Central memory CD8-positive, alpha-beta T cell (primary cell): ENCODE results near the gene ZNF664.
A peak's percentile ranks its signal among the peaks of the same experiment; 100 is the strongest.

Experiments used
- ATAC-seq: fragments of 150-1000 bp; cut with Tn5 transposase; replicated peaks from 2 replicates; pipeline ENCODE4 v1.10.0; 2022; ENCODE audit warnings: mild to moderate bottlenecking, moderate FRiP score, moderate number of reproducible peaks; ENCODE audit not compliant: poor library complexity, severe bottlenecking; ENCODE audit errors: extremely low read depth
- DNase-seq, 2 donors: peaks; one replicate each; pipeline ENCODE4 v3.0.0; 2021; ENCODE audit warnings: low spot score in 2 of 2
- H3K27ac Mint-ChIP-seq: one replicate; pipeline ENCODE4 v1.8.0; 2022; ENCODE audit warnings: low read depth, mild to moderate bottlenecking, moderate library complexity, mixed read lengths
- H3K27me3 Mint-ChIP-seq: one replicate; pipeline ENCODE4 v1.8.0; 2022; ENCODE audit warnings: mixed read lengths
- H3K36me3 Mint-ChIP-seq: one replicate; pipeline ENCODE4 v1.8.0; 2022; ENCODE audit warnings: mild to moderate bottlenecking, moderate library complexity, mixed read lengths; ENCODE audit not compliant: insufficient read depth
- H3K4me1 Mint-ChIP-seq: one replicate; pipeline ENCODE4 v1.8.0; 2022; ENCODE audit warnings: mixed read lengths
- H3K4me3 Mint-ChIP-seq: one replicate; pipeline ENCODE4 v1.8.0; 2022; ENCODE audit warnings: mild to moderate bottlenecking, moderate library complexity, mixed read lengths
- H3K9me3 Mint-ChIP-seq: one replicate; pipeline ENCODE4 v1.8.0; 2022; ENCODE audit warnings: mixed read lengths

ZNF664 gene

GRCh38 chr12:124018539-124018938 lies 45.5 kb downstream of the ZNF664 start:
- ATAC-seq: no peak
- Mint-ChIP-seq H3K9me3 (no peaks in the 10 kb centered on the region), H3K4me1 (no peaks in the 10 kb centered on the region), H3K36me3 (peaks cover 6% of the 10 kb centered on the region), H3K27ac (no peak overlapping the region), H3K4me3 (no peak overlapping the region), H3K27me3 (no peaks in the 10 kb centered on the region)
- DNase-seq: no peak

GRCh38 chr12:124019115-124019514 lies 46.1 kb downstream of the ZNF664 start:
- Mint-ChIP-seq H3K4me3 (no peak overlapping the region), H3K27ac (no peak overlapping the region), H3K9me3 (no peaks in the 10 kb centered on the region), H3K27me3 (no peaks in the 10 kb centered on the region), H3K4me1 (no peaks in the 10 kb centered on the region), H3K36me3 (peaks cover 5% of the 10 kb centered on the region)
- no peak for ATAC-seq
- no peak for DNase-seq

- H3K4me1 Mint-ChIP-seq: no peaks in the 10 kb centered on the region
- ATAC-seq (no peak), DNase-seq (no peak)
- H3K36me3 Mint-ChIP-seq: peaks cover 2% of the 10 kb centered on the region
- H3K27me3 Mint-ChIP-seq: no peaks in the 10 kb centered on the region
- no peak overlapping the region for H3K27ac Mint-ChIP-seq
- no peaks in the 10 kb centered on the region for H3K9me3 Mint-ChIP-seq
- no peak overlapping the region for H3K4me3 Mint-ChIP-seq
Measured at GRCh38 chr12:124020514-124020949, 47.5 kb downstream of the ZNF664 start.

DNA sequence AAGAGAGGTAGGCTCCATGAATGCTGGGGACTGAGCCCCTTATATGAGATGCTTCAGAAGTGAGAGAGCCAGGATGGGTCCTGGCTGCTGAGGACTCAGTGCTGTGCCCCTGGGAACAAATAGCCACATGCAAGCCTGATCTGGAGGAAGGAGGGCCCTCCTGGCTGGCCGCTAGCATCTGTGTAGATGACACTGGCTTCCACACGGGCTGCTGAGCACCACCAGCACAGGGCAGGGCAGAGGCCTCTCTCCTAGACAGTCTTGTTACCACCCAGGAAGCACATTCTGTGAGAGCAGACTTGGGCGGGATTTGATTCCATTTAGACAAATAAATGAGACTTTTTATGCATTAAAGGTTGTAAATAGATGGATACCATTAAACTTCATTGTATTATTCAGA lies 48.0 kb downstream of the ZNF664 start:
- ATAC-seq (no peak), DNase-seq (no peak)
- no peak overlapping the region for H3K4me3 Mint-ChIP-seq
- no peaks in the 10 kb centered on the region for H3K27me3 Mint-ChIP-seq
- H3K4me1 Mint-ChIP-seq: no peaks in the 10 kb centered on the region
- H3K36me3 Mint-ChIP-seq: peaks cover 2% of the 10 kb centered on the region
- no peak overlapping the region for H3K27ac Mint-ChIP-seq
- no peaks in the 10 kb centered on the region for H3K9me3 Mint-ChIP-seq

DNA sequence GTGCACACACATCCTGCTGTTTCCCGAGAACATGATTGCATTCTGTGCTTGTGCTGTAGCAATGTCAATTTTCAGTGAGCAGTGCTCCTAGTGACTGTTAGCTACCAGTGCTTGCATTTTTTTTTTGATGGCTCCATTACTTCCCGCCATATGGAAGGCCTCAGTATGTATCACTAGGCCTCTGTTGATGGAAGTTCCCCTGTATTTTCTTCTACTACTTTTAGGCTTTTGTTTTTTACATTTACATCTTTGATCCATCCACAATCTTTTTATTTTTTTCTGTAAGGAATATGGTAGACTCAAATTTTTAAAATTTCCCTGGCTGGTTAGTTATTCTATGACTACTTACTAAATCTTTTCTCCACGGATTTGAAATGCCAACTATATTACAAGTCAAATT lies 49.1 kb downstream of the ZNF664 start:
- Mint-ChIP-seq H3K27ac (no peak overlapping the region), H3K36me3 (no peaks in the 10 kb centered on the region), H3K9me3 (no peaks in the 10 kb centered on the region), H3K27me3 (no peaks in the 10 kb centered on the region), H3K4me3 (no peak overlapping the region), H3K4me1 (no peaks in the 10 kb centered on the region)
- DNase-seq (no peak), ATAC-seq (no peak)

DNA sequence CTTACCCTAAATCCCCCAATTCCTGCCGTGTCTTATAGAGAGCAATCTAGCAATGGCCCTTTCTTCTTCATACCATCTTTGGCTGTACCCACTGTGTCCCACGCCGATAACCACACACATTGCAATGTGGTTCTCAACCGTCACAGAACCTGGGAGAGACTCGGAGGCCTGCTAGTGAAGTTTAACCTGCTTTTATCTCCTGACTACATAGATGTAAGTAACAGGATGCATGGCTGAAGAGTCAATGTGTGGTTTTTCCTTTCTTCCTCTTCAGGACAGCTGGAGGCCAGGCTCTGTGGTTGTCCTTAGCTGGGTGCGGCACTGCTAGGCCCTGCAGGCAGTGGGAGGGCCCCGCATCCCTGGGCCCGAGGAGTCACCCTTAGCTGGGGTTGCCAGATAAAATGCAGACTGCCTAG lies 51.3 kb downstream of the ZNF664 start:
- ATAC-seq: no peak
- no peak for DNase-seq
- Mint-ChIP-seq H3K4me1 (no peaks in the 10 kb centered on the region), H3K36me3 (no peaks in the 10 kb centered on the region), H3K4me3 (no peak overlapping the region), H3K27me3 (no peaks in the 10 kb centered on the region), H3K27ac (no peak overlapping the region), H3K9me3 (no peaks in the 10 kb centered on the region)

DNA sequence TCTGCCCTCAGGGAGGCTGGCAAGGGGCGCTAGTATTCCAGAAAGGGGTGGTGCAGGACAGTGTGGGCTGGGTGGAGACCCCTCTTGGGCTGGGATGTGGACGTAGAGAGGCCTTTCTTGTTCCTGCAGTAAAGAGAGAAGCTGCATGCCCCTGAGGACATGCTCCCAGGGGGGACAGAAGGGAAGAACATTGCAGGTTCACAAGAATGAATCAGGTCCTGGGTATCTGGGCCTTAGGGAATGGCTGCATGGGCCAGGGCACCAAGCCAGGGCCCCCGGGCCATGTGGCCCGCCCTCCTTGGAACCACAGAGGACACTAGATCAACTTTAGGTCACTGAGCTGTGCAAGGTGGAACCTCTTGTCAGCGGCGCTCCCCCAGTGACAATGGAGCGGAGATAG lies 51.8 kb downstream of the ZNF664 start:
- Mint-ChIP-seq H3K4me3 (no peak overlapping the region), H3K27me3 (no peaks in the 10 kb centered on the region), H3K9me3 (no peaks in the 10 kb centered on the region), H3K27ac (no peak overlapping the region), H3K4me1 (no peaks in the 10 kb centered on the region), H3K36me3 (no peaks in the 10 kb centered on the region)
- ATAC-seq (no peak), DNase-seq (no peak)

- no peak overlapping the region for H3K27ac Mint-ChIP-seq
- ATAC-seq: no peak
Measured at GRCh38 chr12:124025661-124026060, 52.6 kb downstream of the ZNF664 start.

DNA sequence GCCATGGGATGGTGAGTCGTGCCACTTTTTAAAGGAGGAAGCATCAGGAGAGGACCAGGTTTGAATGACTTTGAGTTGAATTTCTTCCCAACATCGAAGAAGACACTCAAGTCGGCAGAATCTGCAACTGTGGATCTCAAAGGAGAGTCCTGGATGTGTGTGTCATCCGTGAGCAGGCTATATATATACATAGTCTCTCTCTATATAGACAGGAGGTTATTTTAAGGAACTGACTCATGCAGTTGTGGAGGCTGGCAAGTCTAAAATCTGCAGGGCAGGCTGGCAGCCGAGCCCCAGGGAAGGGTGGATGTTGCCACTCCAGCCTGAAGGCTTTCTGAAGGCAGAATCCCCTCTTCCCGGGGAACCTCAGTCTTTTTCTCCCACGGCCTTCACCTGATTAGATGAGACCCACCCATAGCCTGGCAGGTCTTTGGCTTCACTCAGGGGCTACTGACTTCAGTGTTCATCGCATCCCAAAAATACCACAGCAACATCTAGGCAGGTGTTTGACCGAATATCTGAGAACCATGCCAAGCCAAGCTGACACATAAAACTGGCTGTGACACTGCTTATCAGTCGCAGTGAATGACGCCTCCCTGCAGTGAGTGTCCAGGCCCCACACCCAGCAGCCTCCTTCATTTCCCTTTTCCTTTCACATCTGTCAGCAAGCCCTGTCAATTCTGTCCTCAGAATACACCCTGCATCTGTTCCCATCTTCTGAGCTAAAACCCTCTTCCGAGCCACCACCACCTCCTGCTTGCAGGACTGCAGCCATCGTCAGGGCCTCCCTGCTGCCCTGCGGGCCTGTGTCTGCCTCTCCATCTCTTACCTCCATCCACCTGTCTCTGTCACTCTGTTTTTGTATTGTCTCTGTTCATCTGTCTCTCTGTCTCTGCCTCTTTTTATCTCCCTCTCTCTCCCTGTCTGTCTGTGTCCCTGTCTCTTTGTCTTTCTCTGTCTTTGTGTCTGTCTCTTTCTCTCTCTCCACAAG lies 54.0 kb downstream of the ZNF664 start:
- DNase-seq: no peak
- no peaks in the 10 kb centered on the region for H3K9me3 Mint-ChIP-seq
- H3K27me3 Mint-ChIP-seq: no peaks in the 10 kb centered on the region
- peak overlapping the region; percentile 0 for H3K27ac Mint-ChIP-seq
- H3K4me3 Mint-ChIP-seq: no peak overlapping the region
- H3K4me1 Mint-ChIP-seq: no peaks in the 10 kb centered on the region
- no peak for ATAC-seq
- no peaks in the 10 kb centered on the region for H3K36me3 Mint-ChIP-seq

More at GRCh38 chr12:124025661-124026060, 52.6 kb downstream of the ZNF664 start:
- Mint-ChIP-seq H3K9me3 (no peaks in the 10 kb centered on the region), H3K27me3 (no peaks in the 10 kb centered on the region), H3K36me3 (no peaks in the 10 kb centered on the region), H3K4me1 (no peaks in the 10 kb centered on the region), H3K4me3 (no peak overlapping the region)
- DNase-seq: no peak

- ATAC-seq (no peak), DNase-seq (no peak)
- Mint-ChIP-seq H3K4me3 (no peak overlapping the region), H3K9me3 (no peaks in the 10 kb centered on the region), H3K27ac (no peak overlapping the region), H3K27me3 (no peaks in the 10 kb centered on the region), H3K4me1 (no peaks in the 10 kb centered on the region), H3K36me3 (no peaks in the 10 kb centered on the region)
Measured at GRCh38 chr12:124027753-124028554, 54.9 kb downstream of the ZNF664 start.

DNA sequence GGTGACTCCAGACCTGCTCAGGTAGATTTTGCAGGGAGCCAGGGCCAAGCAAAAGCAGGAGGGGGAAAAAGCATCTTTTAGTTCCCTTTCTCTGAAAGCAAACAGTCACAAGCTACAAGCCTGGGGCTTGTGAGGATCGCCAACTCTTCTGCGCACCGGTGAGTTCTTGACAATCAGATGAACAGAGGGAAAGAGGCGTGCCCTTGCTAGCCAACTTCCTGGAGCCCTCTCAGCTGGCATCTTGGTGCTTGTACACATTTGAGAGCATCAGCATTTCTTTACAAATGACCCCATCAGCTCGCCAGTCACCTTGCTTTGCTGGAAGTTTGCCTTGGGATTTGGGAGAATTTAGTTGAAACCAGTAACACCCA lies 55.5 kb downstream of the ZNF664 start:
- H3K27ac Mint-ChIP-seq: no peak overlapping the region
- no peaks in the 10 kb centered on the region for H3K36me3 Mint-ChIP-seq
- no peak for ATAC-seq
- H3K4me3 Mint-ChIP-seq: no peak overlapping the region
- DNase-seq: no peak
- H3K9me3 Mint-ChIP-seq: no peaks in the 10 kb centered on the region
- H3K27me3 Mint-ChIP-seq: no peaks in the 10 kb centered on the region
- no peaks in the 10 kb centered on the region for H3K4me1 Mint-ChIP-seq

GRCh38 chr12:124030008-124030407 lies 57.0 kb downstream of the ZNF664 start:
- no peak overlapping the region for H3K4me3 Mint-ChIP-seq
- no peaks in the 10 kb centered on the region for H3K27me3 Mint-ChIP-seq
- DNase-seq: no peak
- H3K4me1 Mint-ChIP-seq: no peaks in the 10 kb centered on the region
- ATAC-seq: no peak
- no peaks in the 10 kb centered on the region for H3K36me3 Mint-ChIP-seq
- H3K9me3 Mint-ChIP-seq: no peaks in the 10 kb centered on the region
- no peak overlapping the region for H3K27ac Mint-ChIP-seq

GRCh38 chr12:124030510-124030909 lies 57.5 kb downstream of the ZNF664 start:
- Mint-ChIP-seq H3K4me1 (no peaks in the 10 kb centered on the region), H3K27ac (no peak overlapping the region), H3K9me3 (no peaks in the 10 kb centered on the region), H3K4me3 (no peak overlapping the region), H3K36me3 (no peaks in the 10 kb centered on the region), H3K27me3 (no peaks in the 10 kb centered on the region)
- ATAC-seq (no peak), DNase-seq (no peak)
